SK-N-SH treated with all-trans-retinoic acid at 6 μM for 48 hours (cell line): Measurements from ENCODE around the gene RELA.
A peak's percentile ranks its signal among the peaks of the same experiment; 100 is the strongest.

ENCODE experiments used
- ATAC-seq: fragments of 200-7000 bp; cut with Tn5 transposase; 3 replicates; pipeline ENCODE4 v1.9.1; 2020; ENCODE audit warnings: mild to moderate bottlenecking, moderate library complexity
- ARNTL ChIP-seq: fragments of 450-650 bp; formaldehyde crosslinking; IDR thresholded peaks from 2 replicates; pipeline ENCODE4 v1.5.0; 2020; ENCODE audit warnings: low read depth, mild to moderate bottlenecking, moderate library complexity, borderline replicate concordance
- BACH2 ChIP-seq: fragments of 250-450 bp; sonication (Bioruptor Pico); IDR thresholded peaks from 2 replicates; pipeline ENCODE4 v1.9.0; 2021; ENCODE audit warnings: mild to moderate bottlenecking, borderline replicate concordance
- CREB5 ChIP-seq: fragments of 250-450 bp; sonication (Bioruptor Pico); IDR thresholded peaks from 2 replicates; pipeline ENCODE4 v1.5.1; 2020; ENCODE audit warnings: low read depth, mild to moderate bottlenecking, moderate library complexity
- CSDC2 ChIP-seq: fragments of 250-450 bp; sonication (Bioruptor Pico); IDR thresholded peaks from 2 replicates; pipeline ENCODE4 v1.5.0; 2020; ENCODE audit warnings: mild to moderate bottlenecking, moderate library complexity
- CSRNP3 ChIP-seq: fragments of 250-450 bp; sonication (Bioruptor Pico); IDR thresholded peaks from 2 replicates; pipeline ENCODE4 v1.5.1; 2021; ENCODE audit warnings: mild to moderate bottlenecking, moderate library complexity
- GLIS3 ChIP-seq: fragments of 250-450 bp; sonication (Bioruptor Pico); IDR thresholded peaks from 2 replicates; pipeline ENCODE4 v1.5.0; 2020; ENCODE audit warnings: mild to moderate bottlenecking, moderate library complexity
- ISL1 ChIP-seq: fragments of 250-450 bp; sonication (Bioruptor Pico); IDR thresholded peaks from 2 replicates; pipeline ENCODE4 v2.1.2; 2022; ENCODE audit warnings: mild to moderate bottlenecking, moderate library complexity
- OSR1 ChIP-seq: fragments of 250-450 bp; sonication (Bioruptor Pico); IDR thresholded peaks from 2 replicates; pipeline ENCODE4 v1.8.0; 2022; ENCODE audit warnings: moderate library complexity, mild to moderate bottlenecking, inconsistent platforms
- PATZ1 ChIP-seq: fragments of 250-450 bp; sonication (Bioruptor Pico); IDR thresholded peaks from 2 replicates; pipeline ENCODE4 v1.8.0; 2020; ENCODE audit warnings: mild to moderate bottlenecking, moderate library complexity, borderline replicate concordance
- RARB ChIP-seq: fragments of 250-450 bp; sonication (Bioruptor Pico); IDR thresholded peaks from 2 replicates; pipeline ENCODE4 v1.8.0; 2021; ENCODE audit warnings: mild to moderate bottlenecking, moderate library complexity
- SNAI2 ChIP-seq: fragments of 250-450 bp; sonication (Bioruptor Pico); IDR thresholded peaks from 2 replicates; pipeline ENCODE4 v1.5.0; 2020; ENCODE audit warnings: mild to moderate bottlenecking, moderate library complexity
- TCF4 ChIP-seq: fragments of 250-450 bp; sonication (Bioruptor Pico); IDR thresholded peaks from 2 replicates; pipeline ENCODE4 v1.8.0; 2021; ENCODE audit warnings: mild to moderate bottlenecking, moderate library complexity, borderline replicate concordance
- TOX ChIP-seq: fragments of 250-450 bp; sonication (Bioruptor Pico); IDR thresholded peaks from 2 replicates; pipeline ENCODE4 v1.8.0; 2021; ENCODE audit warnings: mild to moderate bottlenecking, moderate library complexity, borderline replicate concordance
- TSHZ2 ChIP-seq: fragments of 250-450 bp; sonication (Bioruptor Pico); IDR thresholded peaks from 2 replicates; pipeline ENCODE4 v1.5.0; 2020; ENCODE audit warnings: mild to moderate bottlenecking, moderate library complexity
- ZC3H10 ChIP-seq: fragments of 250-450 bp; sonication (Bioruptor Pico); IDR thresholded peaks from 2 replicates; pipeline ENCODE4 v1.5.1; 2021; ENCODE audit warnings: mild to moderate bottlenecking, moderate library complexity
- ZFP3 ChIP-seq: fragments of 250-450 bp; sonication (Bioruptor Pico); IDR thresholded peaks from 2 replicates; pipeline ENCODE4 v1.5.0; 2020; ENCODE audit warnings: mild to moderate bottlenecking, moderate library complexity
- ZFP30 ChIP-seq: fragments of 450-650 bp; formaldehyde crosslinking; IDR thresholded peaks from 2 replicates; pipeline ENCODE4 v1.5.0; 2022; ENCODE audit warnings: mild to moderate bottlenecking, moderate library complexity
- ZNF565 ChIP-seq: fragments of 450-650 bp; formaldehyde crosslinking; conservative IDR thresholded peaks from 2 replicates; pipeline ENCODE4 v1.5.0; 2020; ENCODE audit warnings: low read depth, mild to moderate bottlenecking, moderate library complexity
- ZNF70 ChIP-seq: fragments of 450-650 bp; formaldehyde crosslinking; IDR thresholded peaks from 2 replicates; pipeline ENCODE4 v1.5.0; 2020; ENCODE audit warnings: mild to moderate bottlenecking, moderate library complexity
- ZNF8 ChIP-seq: fragments of 450-650 bp; formaldehyde crosslinking; IDR thresholded peaks from 2 replicates; pipeline ENCODE4 v1.5.0; 2020; ENCODE audit warnings: mild to moderate bottlenecking, moderate library complexity

The RELA gene

GRCh38 chr11:65672180-65672860 is 9.6 kb upstream of the RELA start:
- no peak for ATAC-seq
- no peak for TF ChIP-seq CSRNP3 (CRISPR knock-in tag)
- TF ChIP-seq OSR1 (CRISPR knock-in tag) = no peak
- no peak for TF ChIP-seq CREB5
- no peak for TF ChIP-seq ISL1 (CRISPR knock-in tag)
- TF ChIP-seq PATZ1 (CRISPR knock-in tag) = no peak
- no peak for TF ChIP-seq ZNF8 (CRISPR knock-in tag)
- no peak for TF ChIP-seq BACH2
- TF ChIP-seq, all 23 proteins: peak for 0

- ATAC-seq = peak; percentile 72
Observed at GRCh38 chr11:65663639-65664200, 1.0 kb upstream of the RELA start.

GRCh38 chr11:65662247-65662798 is 393 bp downstream of the RELA start:
- peak; percentile 6 for ATAC-seq
- TF ChIP-seq ZC3H10 (CRISPR knock-in tag) (no peak), BACH2 (no peak), CSDC2 (CRISPR knock-in tag) (no peak), ARNTL (no peak), ZFP30 (no peak), GLIS3 (CRISPR knock-in tag) (no peak), SNAI2 (CRISPR knock-in tag) (no peak), ZNF70 (CRISPR knock-in tag) (no peak), TCF4 (CRISPR knock-in tag) (no peak), TOX (CRISPR knock-in tag) (no peak), ZFP3 (CRISPR knock-in tag) (no peak), ZNF565 (CRISPR knock-in tag) (no peak), OSR1 (CRISPR knock-in tag) (no peak)

More at GRCh38 chr11:65663639-65664200, 1.0 kb upstream of the RELA start:
- no peak for TF ChIP-seq ZFP3 (CRISPR knock-in tag)
- TF ChIP-seq ISL1 (CRISPR knock-in tag) = no peak
- TF ChIP-seq ARNTL = no peak
- no peak for TF ChIP-seq GLIS3 (CRISPR knock-in tag)
- no peak for TF ChIP-seq ZNF70 (CRISPR knock-in tag)
- TF ChIP-seq SNAI2 (CRISPR knock-in tag) = no peak
- TF ChIP-seq OSR1 (CRISPR knock-in tag) = no peak
- no peak for TF ChIP-seq RARB (CRISPR knock-in tag)
- TF ChIP-seq CREB5 = no peak
- no peak for TF ChIP-seq TSHZ2
